HG03060 (cell line): ENCODE results near the gene MT1X.
"Not testable (repeated sequence)": the region's sequence is repeated elsewhere in the genome, so short reads cannot be mapped to it uniquely, and the experiment has no call there.

Experiments
- ATAC-seq: cut with Tn5 transposase; IDR thresholded peaks from one replicate; pipeline ENCODE4 v1.9.1; 2021; ENCODE audit warnings: low read depth, moderate number of reproducible peaks; ENCODE audit not compliant: unreplicated experiment

MT1X gene

DNA sequence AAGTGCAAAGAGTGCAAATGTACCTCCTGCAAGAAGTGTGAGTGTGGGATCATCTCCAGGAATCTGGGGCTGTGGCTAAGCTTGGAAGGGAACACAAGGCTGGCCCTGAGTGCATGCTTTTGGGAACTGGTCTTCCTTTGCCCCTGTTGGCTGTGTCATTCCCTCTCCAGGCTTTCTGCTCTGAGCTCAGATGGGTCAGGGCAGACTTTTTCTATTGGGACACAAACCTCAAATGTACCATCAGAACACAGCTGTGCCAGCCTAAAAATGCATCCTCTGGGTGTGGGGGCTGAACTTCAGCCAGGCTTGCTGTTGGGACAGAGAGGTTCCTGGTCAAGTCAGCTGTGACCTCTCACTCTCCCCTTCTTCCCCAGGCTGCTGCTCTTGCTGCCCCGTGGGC is 29.7 kb upstream of the MT1X start:
- no peak for ATAC-seq

DNA sequence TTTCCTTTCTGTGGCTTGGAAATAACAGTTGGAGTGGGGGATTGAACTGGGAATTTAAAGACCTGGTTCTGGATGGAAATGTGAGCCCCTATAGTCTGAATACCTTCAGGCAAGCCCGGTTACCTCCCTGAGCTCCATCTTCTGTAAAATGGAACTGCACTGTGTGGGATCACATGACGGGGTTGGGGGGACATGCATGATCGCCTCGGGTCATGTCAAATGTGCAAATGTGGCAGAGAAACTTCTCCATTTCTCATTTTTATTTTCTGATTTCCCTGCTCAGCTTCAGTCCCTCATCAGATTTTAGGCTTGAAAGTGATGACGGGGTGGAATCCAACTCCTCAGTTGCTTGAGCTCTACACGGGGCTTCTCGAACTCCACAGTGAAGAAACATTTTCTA is 29.1 kb upstream of the MT1X start:
- ATAC-seq: no peak

DNA sequence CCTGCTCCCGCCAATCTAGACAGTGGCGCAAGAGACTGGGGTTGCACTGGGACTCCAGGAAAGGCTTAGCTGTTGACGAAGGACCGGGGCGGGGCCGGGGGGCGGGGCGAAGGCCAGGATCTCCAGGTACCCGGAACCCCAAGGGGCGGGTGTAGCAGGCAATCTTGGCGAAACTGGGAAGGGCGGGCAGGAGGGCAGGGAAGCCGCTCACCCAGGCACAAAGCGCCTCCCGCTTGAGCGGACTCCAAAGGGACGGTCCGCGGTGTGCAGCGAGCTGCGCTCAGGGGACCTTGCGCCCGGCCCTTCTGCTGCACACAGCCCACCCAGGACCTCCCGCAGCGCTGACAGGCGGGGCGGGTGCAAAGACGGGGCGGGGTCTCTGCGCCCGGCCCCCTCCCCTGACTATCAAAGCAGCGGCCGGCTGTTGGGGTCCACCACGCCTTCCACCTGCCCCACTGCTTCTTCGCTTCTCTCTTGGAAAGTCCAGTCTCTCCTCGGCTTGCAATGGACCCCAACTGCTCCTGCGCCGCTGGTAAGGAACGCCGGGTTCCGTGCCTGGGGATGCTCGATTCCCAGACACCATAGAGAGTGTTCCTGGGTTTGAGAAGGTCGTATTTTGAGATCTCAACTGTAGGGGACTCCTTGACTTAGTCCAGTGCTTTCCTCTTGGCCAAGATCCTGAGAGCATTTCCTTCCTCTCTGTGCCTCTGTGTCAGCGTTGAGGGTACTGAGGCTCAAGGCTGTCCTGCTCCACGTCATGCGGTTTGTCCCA is 24.5 kb upstream of the MT1X start, which contains the start of gene MT1F:
TSS of gene MT1F (plus strand) at position 405 of the 772 bp plus-strand sequence. CDS start at position 505, 100 bp downstream.
- ATAC-seq: no peak

DNA sequence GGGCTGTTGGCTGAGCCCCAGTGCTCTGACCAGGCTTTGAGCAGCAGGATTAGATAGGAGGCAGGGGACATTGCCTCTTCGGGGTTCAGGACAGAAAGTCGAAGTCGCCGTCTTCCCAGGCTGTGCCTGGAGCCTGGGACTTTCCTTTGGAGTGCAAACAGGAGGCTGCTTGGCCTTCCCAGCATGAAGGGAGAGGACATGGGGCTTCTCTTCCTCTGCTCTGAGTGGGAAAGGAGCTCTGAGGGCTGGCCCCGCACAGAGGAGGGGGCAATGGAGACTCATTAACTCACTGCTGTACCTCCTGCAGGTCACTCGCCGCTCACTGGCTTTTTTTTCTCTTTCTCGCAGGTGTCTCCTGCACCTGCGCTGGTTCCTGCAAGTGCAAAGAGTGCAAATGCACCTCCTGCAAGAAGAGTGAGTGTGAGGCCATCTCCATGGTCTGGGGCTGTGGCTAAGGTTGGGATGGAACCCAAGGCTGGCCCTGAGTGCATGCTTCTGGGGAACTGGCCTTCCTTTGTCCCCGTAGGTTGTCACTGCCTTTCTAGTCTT is 23.9 kb upstream of the MT1X start:
- ATAC-seq: no peak

DNA sequence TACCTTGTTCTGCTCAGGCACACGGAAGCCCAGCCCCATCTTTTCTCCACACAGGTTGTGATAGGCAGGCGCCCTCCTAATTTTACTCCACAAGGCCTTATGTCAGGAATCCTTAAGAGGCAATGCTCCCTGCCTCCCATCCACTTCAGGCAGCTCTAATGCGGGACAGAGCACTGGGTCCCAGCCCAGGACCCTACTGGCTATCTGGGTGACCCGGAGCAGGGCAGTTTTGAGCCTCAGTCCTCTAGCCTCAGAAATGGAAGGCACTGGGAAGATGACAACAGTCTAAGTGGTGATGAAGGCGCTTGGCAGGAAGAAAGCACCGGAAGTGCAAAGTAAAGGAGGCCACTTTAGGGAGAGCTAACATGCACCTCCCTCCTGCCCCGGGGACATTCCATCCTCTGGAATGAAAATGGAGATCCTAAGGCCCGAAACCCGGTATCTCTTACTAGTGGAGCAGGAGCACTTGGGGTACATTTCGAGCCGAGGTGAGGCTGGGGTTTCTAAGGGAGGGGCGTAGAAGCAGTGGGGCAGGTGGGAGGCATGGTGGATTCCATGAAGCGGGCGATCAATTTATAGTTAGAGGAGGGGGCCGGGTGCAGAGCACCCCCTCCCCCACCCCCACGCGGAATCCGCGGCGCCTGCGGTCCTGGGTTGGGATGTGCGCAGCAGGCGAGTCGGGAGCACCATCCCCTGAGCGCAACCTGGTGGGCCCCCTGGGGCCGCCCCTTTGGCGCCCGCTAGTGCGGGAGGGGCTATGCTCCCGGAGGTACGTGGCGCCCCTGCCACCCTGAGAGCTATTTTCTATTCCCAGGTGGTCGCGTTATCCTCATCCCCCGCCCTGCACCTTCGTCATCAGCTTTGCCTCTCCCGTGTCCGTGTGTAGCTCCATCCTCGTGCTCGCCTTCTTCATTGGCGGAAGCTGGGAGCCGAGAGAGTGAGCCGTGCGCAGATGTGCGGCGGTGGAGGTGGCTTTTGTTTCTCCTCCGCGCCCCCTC is 19.6 kb upstream of the MT1X start:
- no peak for ATAC-seq

DNA sequence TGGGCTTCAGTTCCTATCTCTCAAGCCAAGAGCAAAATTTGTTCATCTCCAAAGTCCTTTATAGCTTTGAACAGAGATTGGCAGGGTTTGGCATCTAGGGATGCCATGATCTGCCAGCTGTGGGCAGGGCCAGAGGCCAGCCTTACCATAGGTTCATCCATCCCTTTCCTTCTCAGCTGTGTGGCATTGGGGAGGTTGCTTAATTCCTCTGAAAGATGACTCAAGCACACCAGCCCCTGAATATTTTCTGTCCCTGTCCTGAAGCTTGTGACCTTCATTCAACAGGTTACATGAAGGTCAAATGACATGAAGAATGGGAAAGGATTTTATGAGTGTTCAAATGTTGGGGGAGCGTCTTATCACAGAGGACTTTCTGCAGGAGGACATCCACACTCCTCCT is 17.8 kb upstream of the MT1X start:
- ATAC-seq: no peak

DNA sequence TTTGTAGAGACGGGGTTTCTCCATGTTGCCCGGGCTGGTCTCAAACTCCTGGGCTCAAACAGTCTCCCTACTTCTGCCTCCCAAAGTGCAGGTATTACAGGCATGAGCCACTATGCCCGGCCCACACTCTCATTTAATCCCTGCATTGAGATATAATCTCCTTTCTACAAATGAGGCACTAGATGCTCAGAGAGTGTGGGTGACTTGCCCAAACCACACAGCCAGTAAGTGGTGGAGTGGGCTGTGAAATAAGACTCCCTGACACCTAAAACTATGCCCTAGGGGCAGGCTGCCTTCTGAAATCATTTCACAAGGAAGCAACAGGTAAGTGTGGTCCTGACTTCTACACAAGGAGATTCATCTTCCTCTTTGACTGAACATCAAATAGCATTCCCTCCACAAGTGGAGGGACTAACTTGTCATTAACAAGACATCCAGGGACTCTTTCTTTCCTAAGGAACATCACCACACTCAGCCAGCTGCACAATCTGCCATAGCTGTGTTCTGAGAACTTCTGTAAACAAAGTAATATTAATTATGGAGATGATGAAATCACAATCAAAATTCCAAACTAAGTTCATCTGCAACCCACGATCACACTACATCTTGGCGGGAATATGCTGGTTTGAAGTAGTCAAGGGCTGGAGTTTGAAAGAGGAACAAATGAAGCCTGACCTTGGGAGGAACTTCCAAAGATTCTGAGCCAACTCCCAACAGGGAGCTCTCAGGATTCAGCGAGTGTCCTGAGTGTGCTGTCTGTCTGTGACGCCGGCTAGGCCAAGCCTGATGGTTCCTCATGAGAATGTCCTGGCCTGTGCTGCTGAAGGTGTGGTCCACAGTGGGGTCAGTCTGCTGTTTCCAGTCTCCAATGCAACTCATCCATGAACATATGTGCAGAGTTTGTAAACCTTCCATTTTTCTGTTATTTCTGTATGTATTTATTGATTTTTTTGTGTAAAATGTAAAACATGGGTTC is 16.7 kb upstream of the MT1X start:
- not testable (repeated sequence) for ATAC-seq

DNA sequence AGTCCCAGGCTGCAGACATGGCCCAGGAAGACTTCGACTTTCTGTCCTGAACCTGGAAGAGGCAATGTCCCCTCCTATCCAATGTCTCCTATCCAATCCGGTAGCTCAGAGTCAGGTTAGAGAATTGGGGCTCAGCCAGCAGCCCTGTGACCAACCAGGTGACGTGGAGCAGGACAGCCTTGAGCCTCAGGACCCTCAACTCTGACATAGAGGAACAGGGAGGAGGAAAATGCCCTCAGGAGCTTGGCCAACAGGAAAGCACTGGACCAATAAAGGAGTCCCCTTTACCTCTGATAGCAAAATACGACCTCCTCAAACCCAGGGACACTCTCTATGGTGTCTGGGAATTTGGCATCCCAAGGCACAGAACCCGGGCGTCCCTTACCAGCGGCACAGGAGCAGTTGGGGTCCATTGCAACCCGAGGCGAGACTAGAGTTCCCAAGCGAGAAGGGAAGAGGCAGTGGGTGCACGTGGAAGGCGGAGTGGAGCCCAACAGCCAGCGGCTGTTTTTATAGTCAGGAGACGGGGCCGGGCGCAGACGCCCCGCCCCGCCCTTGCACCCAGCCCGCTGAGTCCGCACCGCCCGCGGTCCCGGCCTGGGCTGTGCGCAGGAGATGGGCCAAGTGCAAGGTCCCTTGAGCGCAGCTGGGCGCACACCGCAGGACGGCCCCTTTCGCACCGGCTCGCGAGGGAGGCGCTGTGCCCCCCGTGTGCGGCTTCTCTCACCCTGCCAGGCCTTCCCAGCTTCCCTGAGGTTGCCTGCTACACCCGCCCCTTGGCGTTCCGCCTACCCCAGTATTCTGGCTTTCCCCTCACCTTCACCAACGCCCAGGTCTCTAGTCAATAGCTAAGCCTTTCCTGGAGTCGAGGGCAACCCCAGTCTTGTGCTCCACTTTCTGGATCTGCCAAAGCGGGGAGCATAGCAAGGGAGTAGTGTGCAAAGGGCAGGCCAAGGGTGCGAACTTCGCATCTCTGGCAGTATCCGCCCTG is 14.4 kb upstream of the MT1X start, which contains the start of gene MT1G:
TSS of gene MT1G (minus strand) at position 485 of the 991 bp plus-strand sequence. CDS start at position 413, 72 bp downstream.
- no peak for ATAC-seq

DNA sequence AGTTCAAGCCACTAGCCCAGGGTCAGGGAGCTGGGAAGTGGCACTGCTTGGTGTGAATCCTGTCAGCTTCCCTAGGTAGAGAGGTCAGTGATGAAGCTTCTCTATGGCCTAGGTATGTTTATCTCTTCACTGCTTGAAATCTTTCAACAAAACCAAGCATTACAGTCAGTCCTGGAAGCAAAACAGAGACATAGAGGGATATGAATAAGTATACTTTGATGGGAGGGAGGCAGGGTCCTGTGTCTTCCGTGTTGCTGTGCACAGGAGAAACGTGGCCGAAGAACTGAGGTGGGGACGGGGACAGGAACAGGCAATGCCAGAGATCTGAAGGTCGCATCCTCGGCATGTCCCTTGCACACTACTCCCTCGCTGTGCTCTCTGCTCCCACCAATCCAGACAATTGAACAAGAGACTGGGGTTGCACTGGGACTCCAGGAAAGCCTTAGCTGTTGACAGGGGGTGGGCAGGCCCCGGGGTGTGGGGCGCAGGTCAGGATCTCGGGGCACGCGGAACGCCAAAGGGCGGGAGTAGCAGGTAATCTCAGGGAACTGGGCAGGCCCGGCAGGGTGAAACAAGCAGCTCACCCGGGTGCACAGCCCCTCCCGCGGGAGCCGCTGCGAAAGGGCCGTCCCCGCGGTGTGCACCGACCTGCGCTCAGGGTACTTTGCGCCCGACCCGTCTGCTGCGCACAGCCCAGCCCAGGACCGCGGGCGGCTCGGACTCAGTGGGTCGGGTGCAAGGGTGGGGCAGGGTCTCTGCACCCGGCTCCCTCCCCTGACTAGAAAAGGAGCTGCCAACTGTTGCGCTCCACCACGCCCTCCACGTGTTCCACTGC is 13.0 kb upstream of the MT1X start, which contains the start of gene MT1H:
TSS of gene MT1H (plus strand) at position 810 of the 835 bp plus-strand sequence. CDS start 71 bp downstream, outside the sequence.
- ATAC-seq: no peak

DNA sequence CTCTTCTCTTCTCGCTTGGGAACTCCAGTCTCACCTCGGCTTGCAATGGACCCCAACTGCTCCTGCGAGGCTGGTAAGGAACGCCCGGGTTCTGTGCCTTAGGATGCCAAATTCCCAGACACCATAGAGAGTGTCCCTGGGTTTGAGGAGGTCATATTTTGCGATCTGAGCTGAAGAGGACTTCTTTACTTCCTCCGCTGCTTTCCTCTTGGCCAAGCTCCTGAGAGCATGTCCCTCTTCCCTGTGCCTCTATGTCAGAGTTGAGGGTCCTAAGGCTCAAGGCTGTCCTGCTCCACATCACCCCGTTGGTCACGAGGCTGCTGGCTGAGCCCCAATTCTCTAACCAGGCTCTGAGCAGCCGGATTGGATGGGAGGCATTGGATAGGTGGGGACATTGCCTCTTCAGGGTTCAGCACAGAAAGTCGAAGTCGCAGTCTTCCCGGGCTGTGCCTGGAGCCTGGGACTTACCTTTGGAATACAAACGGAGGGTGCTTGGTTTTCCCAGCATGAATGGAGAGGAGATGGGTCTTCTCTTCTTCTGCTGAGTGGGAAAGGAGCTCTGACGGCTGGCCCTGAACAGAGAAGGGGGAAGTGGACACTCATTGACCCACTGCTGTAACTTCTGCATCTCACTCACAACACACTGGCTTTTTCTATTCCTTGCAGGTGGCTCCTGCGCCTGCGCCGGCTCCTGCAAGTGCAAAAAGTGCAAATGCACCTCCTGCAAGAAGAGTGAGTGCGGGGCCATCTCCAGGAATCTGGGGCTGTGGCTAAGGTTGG is 12.2 kb upstream of the MT1X start:
- ATAC-seq: no peak

DNA sequence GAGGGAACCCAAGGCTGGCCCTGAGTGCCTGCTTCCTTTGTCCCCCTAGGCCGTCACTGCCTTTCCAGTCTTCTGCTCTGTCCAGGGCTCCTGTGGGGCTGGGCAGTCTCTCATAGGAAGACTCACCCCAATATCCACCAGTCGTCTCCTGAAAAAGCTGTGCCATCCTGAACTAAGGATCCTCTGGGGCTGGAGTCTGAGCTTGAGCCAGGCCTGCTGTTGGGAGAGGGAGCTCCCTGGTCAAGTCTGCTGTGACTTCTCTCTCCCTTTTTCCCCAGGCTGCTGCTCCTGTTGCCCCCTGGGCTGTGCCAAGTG is 11.7 kb upstream of the MT1X start:
- no peak for ATAC-seq

DNA sequence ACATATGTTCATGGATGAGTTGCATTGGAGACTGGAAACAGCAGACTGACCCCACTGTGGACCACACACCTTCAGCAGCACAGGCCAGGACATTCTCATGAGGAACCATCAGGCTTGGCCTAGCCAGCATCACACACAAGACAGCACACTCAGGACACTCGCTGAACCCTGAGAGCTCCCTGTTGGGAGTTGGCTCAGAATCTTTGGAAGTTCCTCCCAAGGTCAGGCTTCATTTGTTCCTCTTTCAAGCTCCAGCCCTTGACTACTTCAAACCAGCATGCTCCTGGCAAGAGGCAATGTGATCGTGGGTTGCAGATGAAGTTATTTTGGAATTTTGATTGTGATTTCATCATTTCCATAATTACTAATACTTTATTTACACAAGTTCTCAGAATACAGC is 10.6 kb upstream of the MT1X start:
- ATAC-seq: not testable (repeated sequence)

DNA sequence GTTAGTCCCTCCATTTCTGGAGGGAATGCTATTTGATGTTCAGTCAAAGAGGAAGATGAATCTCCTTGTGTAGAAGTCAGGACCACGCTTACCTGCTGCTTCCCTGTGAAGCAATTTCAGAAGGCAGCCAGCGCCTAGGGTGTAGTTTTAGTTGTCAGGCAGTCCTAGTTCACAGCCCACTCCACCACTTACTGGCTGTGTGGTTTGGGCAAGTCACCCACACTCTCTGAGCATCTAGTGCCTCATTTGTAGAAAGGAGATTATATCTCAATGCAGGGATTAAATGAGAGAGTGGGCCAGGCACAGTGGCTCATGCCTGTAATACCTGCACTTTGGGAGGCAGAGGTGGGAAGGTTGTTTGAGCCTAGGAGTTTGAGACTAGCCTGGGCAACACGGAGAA is 10.1 kb upstream of the MT1X start:
- not testable (repeated sequence) for ATAC-seq

DNA sequence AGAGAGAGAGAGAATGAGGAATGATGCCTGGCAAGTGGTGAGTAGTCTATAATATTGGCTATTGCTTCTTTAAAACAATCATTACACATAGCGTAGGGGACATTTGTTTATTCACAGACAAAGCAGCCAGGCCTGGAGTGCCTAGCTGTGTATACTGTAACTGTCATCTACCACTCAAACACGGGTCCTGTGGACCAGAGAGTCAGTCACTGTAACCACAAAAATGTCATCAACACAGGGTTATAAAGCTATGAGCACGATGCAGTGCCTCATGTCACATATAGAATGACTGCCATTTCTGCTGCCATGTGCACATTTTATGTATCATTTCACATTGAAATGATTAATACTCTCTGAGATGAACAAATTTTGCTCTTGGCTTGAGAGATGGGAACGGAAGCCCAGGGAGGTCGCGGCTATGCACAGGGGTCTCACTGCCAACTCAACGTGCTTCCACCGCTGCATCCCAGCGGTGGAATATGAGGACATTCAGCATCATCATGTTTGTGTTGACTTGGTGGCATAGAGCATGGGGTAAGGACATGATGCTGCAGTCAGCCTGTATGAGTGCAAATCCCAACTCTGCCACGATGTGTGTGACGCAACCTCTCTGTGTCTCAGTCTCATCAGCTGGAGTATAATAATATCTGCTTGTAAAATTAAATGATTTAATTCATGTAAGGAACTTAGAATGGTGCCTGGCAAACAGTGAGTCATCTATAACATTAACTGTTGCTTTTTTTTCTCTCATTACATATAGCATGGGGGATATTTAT is 9.3 kb upstream of the MT1X start:
- no peak for ATAC-seq

DNA sequence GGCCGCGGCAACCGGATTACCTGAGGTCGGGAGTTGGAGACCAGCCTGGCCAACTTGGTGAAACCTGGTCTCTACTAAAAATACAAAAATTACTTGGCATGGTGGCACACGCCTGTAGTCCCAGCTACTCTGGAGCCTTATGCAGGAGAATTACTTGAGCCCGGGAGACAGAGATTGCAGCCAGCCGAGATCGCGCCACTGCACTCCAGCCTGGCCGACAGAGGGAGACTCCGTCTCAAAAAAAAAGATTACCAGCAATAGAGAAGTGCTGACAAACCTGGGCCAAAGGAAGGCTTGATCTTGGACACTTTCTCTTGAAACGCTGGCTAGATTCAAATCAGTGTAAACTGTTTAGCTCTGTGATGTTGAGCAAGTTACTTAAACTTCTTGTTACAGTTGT is 8.3 kb upstream of the MT1X start:
- ATAC-seq: no peak

DNA sequence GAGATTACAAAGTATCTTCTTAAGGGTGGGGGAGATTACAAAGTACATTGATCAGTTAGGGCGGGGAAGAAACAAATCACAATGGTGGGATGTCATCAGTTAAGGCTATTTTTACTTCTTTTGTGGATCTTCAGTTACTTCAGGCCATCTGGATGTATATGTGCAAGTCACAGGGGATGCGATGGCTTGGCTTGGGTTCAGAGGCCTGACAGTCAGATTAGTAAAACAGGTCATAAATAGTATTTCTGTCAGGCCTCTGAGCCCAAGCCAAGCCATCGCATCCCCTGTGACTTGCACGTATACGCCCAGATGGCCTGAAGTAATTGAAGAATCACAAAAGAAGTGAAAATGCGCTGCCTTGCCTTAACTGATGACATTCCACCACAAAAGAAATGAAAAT is 7.7 kb upstream of the MT1X start:
- ATAC-seq: not testable (repeated sequence)
